HG03108 (cell line): ENCODE measurements around the gene KIAA1217.

ENCODE experiments used
- ATAC-seq: cut with Tn5 transposase; IDR thresholded peaks from one replicate; pipeline ENCODE4 v1.9.1; 2021; ENCODE audit warnings: moderate library complexity; ENCODE audit not compliant: unreplicated experiment

Gene KIAA1217

GRCh38 chr10:24242562-24242961, 33.6 kb downstream of the KIAA1217 start:
- no peak for ATAC-seq

- ATAC-seq: no peak
Observed at GRCh38 chr10:24246365-24246764, 37.4 kb downstream of the KIAA1217 start.

- ATAC-seq: no peak
Observed at GRCh38 chr10:24247841-24248240, 38.9 kb downstream of the KIAA1217 start.

GRCh38 chr10:24249829-24250415, 41.0 kb downstream of the KIAA1217 start:
- no peak for ATAC-seq

GRCh38 chr10:24251547-24251946, 42.6 kb downstream of the KIAA1217 start:
- no peak for ATAC-seq

- no peak for ATAC-seq
Observed at GRCh38 chr10:24254180-24254579, 45.2 kb downstream of the KIAA1217 start.

- ATAC-seq: no peak
Observed at GRCh38 chr10:24255115-24255880, 46.4 kb downstream of the KIAA1217 start.

- ATAC-seq: no peak
Observed at GRCh38 chr10:24255881-24256311, 47.0 kb downstream of the KIAA1217 start.

- no peak for ATAC-seq
Observed at GRCh38 chr10:24256619-24257107, 47.7 kb downstream of the KIAA1217 start.

GRCh38 chr10:24257588-24257987, 48.6 kb downstream of the KIAA1217 start:
- ATAC-seq: no peak

GRCh38 chr10:24259365-24260130, 50.6 kb downstream of the KIAA1217 start:
- no peak for ATAC-seq

GRCh38 chr10:24261627-24262026, 52.7 kb downstream of the KIAA1217 start:
- no peak for ATAC-seq

GRCh38 chr10:24262929-24263590, 54.1 kb downstream of the KIAA1217 start:
- ATAC-seq: no peak

- ATAC-seq: no peak
Observed at GRCh38 chr10:24269476-24269875, 60.5 kb downstream of the KIAA1217 start.

- ATAC-seq: no peak
Observed at GRCh38 chr10:24272374-24272773, 63.4 kb downstream of the KIAA1217 start.

- no peak for ATAC-seq
Observed at GRCh38 chr10:24277277-24277676, 68.3 kb downstream of the KIAA1217 start.

- ATAC-seq: no peak
Observed at GRCh38 chr10:24277771-24278170, 68.8 kb downstream of the KIAA1217 start.

- ATAC-seq: no peak
Observed at GRCh38 chr10:24278176-24278889, 69.4 kb downstream of the KIAA1217 start.

GRCh38 chr10:24279166-24279565, 70.2 kb downstream of the KIAA1217 start:
- ATAC-seq: no peak

GRCh38 chr10:24287559-24288195, 78.7 kb downstream of the KIAA1217 start:
- no peak for ATAC-seq
